Ishikawa (cell line): ENCODE results near the gene TMBIM6.

Experiments used
- EGR1 ChIP-seq: IDR thresholded peaks from 2 replicates; pipeline ENCODE4 v1.6.1; 2012
- TAF1 ChIP-seq: IDR thresholded peaks from 2 replicates; pipeline ENCODE4 v1.6.1; 2012; ENCODE audit warnings: low read depth, mild to moderate bottlenecking
- TF ChIP-seq, protein P1 (sequence below): IDR thresholded peaks from 2 replicates; pipeline ENCODE4 v1.6.1; 2012
- TF ChIP-seq, protein P2 (sequence below): IDR thresholded peaks from 2 replicates; pipeline ENCODE4 v1.6.1; 2012; ENCODE audit warnings: low read depth, mild to moderate bottlenecking

GRCh38 chr12:49804821-49805220 is 63.5 kb downstream of the TMBIM6 start:
- no peak for TF ChIP-seq TAF1
- no peak for TF ChIP-seq EGR1
- TF ChIP-seq, protein P1, sequence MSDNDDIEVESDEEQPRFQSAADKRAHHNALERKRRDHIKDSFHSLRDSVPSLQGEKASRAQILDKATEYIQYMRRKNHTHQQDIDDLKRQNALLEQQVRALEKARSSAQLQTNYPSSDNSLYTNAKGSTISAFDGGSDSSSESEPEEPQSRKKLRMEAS = no peak
- TF ChIP-seq, protein P2, sequence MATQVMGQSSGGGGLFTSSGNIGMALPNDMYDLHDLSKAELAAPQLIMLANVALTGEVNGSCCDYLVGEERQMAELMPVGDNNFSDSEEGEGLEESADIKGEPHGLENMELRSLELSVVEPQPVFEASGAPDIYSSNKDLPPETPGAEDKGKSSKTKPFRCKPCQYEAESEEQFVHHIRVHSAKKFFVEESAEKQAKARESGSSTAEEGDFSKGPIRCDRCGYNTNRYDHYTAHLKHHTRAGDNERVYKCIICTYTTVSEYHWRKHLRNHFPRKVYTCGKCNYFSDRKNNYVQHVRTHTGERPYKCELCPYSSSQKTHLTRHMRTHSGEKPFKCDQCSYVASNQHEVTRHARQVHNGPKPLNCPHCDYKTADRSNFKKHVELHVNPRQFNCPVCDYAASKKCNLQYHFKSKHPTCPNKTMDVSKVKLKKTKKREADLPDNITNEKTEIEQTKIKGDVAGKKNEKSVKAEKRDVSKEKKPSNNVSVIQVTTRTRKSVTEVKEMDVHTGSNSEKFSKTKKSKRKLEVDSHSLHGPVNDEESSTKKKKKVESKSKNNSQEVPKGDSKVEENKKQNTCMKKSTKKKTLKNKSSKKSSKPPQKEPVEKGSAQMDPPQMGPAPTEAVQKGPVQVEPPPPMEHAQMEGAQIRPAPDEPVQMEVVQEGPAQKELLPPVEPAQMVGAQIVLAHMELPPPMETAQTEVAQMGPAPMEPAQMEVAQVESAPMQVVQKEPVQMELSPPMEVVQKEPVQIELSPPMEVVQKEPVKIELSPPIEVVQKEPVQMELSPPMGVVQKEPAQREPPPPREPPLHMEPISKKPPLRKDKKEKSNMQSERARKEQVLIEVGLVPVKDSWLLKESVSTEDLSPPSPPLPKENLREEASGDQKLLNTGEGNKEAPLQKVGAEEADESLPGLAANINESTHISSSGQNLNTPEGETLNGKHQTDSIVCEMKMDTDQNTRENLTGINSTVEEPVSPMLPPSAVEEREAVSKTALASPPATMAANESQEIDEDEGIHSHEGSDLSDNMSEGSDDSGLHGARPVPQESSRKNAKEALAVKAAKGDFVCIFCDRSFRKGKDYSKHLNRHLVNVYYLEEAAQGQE = no peak
